ENCODE data around the gene LRFN5.

LRFN5 gene

GRCh38 chr14:41773536-41774279, 167.0 kb downstream of the LRFN5 start:
- no peak for DNase-seq

- DNase-seq: no peak
Measured at GRCh38 chr14:41782511-41782910, 175.8 kb downstream of the LRFN5 start.

GRCh38 chr14:41783403-41783802, 176.7 kb downstream of the LRFN5 start:
- DNase-seq: no peak

DNA sequence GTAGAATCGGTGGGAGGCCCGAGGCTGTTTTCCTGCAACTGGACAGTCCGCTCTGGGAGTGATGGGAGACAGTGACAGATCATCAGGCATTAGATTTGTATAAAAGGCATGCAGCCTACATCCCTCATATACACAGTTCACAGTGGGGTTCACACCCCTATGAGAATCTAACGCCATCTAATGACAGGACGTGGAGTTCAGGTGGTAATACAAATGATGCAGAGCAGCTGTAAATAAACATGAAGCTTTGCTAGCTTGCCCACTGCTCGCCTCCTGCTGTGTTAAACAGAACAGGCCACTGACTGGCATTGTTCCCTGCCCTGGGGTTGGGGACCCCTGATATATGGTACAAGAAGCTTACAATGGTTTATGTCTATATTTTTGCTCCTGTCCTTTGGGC, 179.0 kb downstream of the LRFN5 start:
- no peak for DNase-seq

DNA sequence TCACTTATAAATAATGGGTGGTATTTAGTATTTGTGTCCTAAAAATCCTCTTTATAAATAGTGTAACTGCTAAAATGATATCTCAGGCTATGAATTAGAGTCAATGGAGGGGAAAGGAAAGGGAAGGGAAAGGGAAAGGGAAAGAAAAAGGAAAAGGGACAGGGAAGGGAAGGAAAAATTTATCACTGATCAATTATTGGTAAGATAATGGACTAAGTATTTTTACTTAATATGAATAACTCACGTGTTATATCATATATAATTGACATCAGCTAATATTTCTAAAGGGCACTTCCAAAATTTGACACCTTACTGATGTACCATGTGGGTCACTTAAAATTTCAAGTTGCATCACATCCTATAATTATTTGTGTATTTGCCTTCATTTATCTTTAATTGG, 193.1 kb downstream of the LRFN5 start:
- DNase-seq: no peak

- DNase-seq: no peak
Measured at GRCh38 chr14:41805633-41806032, 199.0 kb downstream of the LRFN5 start.

- DNase-seq: no peak
Measured at GRCh38 chr14:41806366-41806975, 199.8 kb downstream of the LRFN5 start.

GRCh38 chr14:41810362-41810761, 203.7 kb downstream of the LRFN5 start:
- no peak for DNase-seq

GRCh38 chr14:41817626-41818025, 210.9 kb downstream of the LRFN5 start:
- no peak for DNase-seq

GRCh38 chr14:41824441-41824840, 217.8 kb downstream of the LRFN5 start:
- no peak for DNase-seq

DNA sequence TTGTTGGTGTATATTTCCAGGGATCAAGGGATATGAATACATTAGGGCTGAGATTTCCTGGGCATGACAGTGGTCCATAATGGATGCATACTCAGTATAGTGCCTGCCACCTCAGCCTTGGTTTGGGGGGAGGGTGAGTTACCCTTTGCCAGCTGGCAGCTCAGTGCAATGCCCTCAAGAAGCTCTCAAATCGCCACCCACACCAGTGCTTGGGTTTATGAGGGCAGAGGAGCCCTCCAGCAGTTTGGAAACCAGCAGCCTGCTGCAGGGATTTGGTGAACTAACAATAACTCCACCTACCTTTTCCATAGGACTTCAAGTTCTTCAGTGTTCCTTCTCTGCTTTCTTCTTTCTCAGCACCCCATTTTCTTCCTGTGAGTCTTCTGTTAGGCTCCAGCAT, 218.9 kb downstream of the LRFN5 start:
- DNase-seq: no peak

DNA sequence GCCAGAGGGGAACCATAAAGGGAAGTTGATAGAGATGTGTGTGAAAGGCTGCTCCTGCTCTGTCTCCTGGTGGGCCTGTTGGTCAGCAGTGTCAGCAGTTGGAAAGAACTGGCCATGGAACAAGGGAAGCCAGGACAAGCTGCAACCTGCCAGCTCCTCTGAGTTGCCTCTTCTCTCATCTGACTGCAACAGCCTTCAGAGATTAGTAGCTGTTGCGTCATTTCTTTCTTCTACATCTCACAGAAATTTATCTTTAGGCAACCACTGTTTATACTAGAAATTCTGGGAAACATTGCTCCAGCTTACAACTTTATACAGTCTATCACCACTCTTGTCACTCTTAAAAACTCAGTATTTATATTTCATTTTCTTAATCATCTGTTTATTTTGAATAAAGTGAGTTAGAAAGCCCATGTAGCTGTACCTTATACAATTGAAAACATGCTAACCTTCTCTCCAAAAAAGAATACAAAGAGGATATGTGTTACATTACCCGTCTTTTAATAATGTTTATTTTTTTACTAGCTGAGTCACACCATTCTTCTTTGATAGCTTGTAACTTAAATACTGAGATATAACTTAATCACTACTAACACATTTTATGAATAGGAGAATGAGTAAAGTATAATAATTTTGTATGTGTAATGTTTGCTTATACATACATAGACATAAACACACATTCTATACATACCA, 224.2 kb downstream of the LRFN5 start:
- DNase-seq: no peak

DNA sequence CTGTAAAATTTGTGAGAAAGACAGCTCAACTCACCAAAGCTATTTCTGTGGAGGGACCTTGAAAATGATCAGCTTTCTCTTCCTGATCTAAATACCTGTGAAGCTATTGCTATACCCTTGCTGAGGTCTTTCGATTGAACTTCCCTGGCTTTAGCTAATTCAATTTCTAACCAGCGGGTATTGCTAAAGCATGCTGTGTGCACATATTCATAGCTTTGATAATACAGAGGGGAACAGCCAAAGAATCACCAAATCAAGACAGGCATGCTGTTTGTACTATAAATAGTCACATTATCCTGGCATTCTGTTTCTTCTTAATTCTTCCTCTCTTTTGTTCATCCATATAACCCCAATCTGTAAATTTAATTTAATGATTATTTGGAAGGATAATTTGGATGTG, 233.0 kb downstream of the LRFN5 start:
- DNase-seq: no peak

DNA sequence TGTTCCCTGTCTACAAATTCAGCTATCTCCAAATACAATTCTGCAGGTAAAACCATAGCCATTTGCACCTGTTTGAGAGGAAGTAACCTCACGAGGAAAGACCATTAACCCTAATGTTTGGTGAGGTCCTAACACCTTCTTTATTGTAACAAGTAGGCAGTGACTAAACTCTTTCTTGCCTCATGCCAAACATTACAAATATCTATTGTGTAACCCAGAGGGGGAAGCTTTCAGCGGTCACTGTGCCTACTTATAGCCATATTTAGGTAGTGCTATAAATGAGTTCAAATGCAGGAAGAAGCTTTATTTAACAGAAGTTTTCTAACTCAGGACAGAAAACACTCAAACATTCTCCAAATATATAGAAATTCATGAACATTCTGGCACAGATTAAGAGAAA, 252.7 kb downstream of the LRFN5 start:
- no peak for DNase-seq

- no peak for DNase-seq
Measured at GRCh38 chr14:41860586-41860985, 253.9 kb downstream of the LRFN5 start.

- no peak for DNase-seq
Measured at GRCh38 chr14:41865894-41866293, 259.2 kb downstream of the LRFN5 start.

- no peak for DNase-seq
Measured at GRCh38 chr14:41868396-41868795, 261.7 kb downstream of the LRFN5 start.

- DNase-seq: no peak
Measured at GRCh38 chr14:41872931-41873685, 266.4 kb downstream of the LRFN5 start.

DNA sequence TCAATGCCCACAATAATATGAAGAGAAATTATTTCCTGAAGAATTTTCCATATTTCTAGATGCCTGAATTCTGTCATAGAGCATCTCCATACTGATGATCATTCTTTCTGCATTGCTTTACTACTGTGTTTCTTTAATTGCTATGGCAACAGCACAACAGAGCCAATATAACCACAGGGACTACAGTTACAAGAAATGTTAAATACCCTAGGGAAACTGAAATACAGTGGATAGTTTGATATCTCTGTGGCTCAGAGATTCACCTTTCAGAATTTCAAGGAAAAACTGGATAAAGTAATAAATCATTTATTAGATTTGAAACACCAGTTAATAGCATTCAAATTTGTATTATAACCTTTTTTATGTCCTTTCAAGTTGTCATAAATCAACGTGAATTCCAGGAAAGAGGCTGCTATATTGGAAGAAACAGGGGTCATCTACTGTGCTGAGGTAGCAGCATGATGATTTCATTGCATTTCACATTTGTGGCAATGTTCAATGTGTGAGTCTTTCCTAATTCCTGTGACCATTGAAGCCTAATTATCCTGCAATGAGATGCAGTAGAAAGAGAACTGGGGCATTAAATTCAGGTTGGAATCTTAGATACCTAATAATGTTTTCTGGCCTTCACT, 267.1 kb downstream of the LRFN5 start:
- DNase-seq: no peak

DNA sequence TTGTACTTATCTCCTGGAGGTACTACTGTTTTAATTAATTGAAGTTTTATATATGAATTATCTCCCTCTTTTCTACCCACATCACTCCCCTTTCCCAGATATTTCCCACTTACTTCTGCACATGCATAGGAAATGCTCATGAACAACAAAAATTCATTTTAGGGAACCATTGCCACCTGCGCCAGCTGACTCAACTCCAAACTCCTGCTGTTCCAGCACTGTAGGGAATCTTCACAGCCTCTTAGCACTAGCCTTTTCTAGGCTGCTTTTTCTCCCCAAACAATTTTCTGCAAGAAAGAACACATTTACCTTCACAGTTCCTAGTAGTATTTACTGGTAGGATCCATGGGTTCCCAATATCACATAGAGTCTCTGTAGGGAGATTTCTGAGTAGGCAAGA, 268.4 kb downstream of the LRFN5 start:
- DNase-seq: no peak

GRCh38 chr14:41878321-41878720, 271.6 kb downstream of the LRFN5 start:
- no peak for DNase-seq

GRCh38 chr14:41891624-41892023, 284.9 kb downstream of the LRFN5 start:
- DNase-seq: no peak

DNA sequence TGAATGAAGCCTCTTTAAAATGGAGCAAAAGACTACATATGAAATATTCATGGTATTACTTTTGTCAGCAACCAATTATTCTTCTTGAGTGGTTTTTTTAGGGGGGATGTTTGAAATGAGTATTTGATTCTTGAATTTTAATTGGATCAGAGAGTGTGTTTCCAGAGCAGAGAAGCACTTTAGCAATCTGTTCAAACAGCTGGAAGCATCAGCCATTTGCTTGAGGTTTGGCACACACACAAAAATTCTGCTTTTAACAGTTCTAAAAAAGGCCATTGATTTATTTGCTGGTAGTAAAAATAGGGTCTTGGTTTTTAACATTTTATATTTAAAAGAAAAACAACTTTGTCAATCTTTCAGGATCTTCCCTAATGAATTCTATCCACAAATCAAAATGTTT, 292.7 kb downstream of the LRFN5 start:
- no peak for DNase-seq
